NB4 (cell line): ENCODE measurements around the gene GATA3.

Source experiments
- POLR2A ChIP-seq: IDR thresholded peaks from 2 replicates; pipeline ENCODE4 v1.6.1; 2011; ENCODE audit warnings: mild to moderate bottlenecking; ENCODE audit not compliant: insufficient read length; ENCODE audit errors: extremely low read depth
- TF ChIP-seq, protein P1 (sequence below): IDR thresholded peaks from one replicate; pipeline ENCODE4 v1.5.1; 2012; ENCODE audit warnings: low read depth, low read length
- TF ChIP-seq, protein P2 (sequence below): IDR thresholded peaks from 2 replicates; pipeline ENCODE4 v1.6.1; 2011; ENCODE audit warnings: low read depth, low read length

DNA sequence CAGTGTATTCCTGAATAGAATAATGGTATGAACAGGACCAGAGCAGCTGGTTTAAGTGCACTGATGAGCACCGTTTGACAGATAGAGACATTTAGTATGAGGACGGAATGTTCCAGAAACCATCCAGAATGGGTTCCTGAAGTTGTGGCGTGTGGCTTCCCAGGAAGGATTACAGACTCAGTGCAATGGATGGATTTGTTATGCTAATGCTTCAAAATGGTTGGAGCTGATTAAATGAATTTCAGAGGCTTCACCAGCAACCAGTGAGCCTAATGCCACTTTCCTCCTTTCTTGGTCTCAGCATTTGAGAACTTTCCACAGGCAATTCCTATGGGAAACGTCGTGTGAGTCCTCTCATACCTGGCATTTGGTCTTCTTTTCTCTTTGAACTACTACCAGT, 9.9 kb downstream of the GATA3 start:
- TF ChIP-seq, protein P1, sequence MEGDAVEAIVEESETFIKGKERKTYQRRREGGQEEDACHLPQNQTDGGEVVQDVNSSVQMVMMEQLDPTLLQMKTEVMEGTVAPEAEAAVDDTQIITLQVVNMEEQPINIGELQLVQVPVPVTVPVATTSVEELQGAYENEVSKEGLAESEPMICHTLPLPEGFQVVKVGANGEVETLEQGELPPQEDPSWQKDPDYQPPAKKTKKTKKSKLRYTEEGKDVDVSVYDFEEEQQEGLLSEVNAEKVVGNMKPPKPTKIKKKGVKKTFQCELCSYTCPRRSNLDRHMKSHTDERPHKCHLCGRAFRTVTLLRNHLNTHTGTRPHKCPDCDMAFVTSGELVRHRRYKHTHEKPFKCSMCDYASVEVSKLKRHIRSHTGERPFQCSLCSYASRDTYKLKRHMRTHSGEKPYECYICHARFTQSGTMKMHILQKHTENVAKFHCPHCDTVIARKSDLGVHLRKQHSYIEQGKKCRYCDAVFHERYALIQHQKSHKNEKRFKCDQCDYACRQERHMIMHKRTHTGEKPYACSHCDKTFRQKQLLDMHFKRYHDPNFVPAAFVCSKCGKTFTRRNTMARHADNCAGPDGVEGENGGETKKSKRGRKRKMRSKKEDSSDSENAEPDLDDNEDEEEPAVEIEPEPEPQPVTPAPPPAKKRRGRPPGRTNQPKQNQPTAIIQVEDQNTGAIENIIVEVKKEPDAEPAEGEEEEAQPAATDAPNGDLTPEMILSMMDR, result no peak
- TF ChIP-seq POLR2A, result no peak
- TF ChIP-seq, protein P2, sequence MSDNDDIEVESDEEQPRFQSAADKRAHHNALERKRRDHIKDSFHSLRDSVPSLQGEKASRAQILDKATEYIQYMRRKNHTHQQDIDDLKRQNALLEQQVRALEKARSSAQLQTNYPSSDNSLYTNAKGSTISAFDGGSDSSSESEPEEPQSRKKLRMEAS, result no peak
